IPS-15b (cell line): ENCODE measurements around the gene C1QL3.

Experiments used
- H3K27me3 ChIP-seq: one replicate; pipeline ENCODE4 v1.6.1; 2013; ENCODE audit warnings: low read length; ENCODE audit not compliant: control insufficient read depth, insufficient read depth
- H3K36me3 ChIP-seq: one replicate; pipeline ENCODE4 v1.6.1; 2013; ENCODE audit warnings: low read length; ENCODE audit not compliant: control insufficient read depth, insufficient read depth
- H3K4me1 ChIP-seq: one replicate; pipeline ENCODE4 v1.6.1; 2013; ENCODE audit warnings: mild to moderate bottlenecking, low read length; ENCODE audit not compliant: control insufficient read depth, insufficient read depth
- H3K4me3 ChIP-seq: one replicate; pipeline ENCODE4 v1.5.1; 2013; ENCODE audit warnings: low read depth, low read length
- H3K9ac ChIP-seq: one replicate; pipeline ENCODE4 v1.6.1; 2013; ENCODE audit warnings: low read depth, mild to moderate bottlenecking, low read length
- H3K9me3 ChIP-seq: one replicate; pipeline ENCODE4 v1.6.1; 2013; ENCODE audit warnings: mild to moderate bottlenecking, low read length; ENCODE audit not compliant: control insufficient read depth, insufficient read depth

C1QL3 gene

GRCh38 chr10:16521311-16522016 is at the start of gene C1QL3:
Gene C1QL3 (minus strand): TSS chr10:16521879. CDS start chr10:16521065, 814 bp downstream.
- Histone ChIP-seq H3K27me3 (peaks cover 47% of the 10 kb centered on the region), H3K4me3 (peak within 1 kb of the TSS; percentile 79)

GRCh38 chr10:16570731-16571130 is 49.1 kb upstream of the C1QL3 start:
- Histone ChIP-seq H3K4me3 (no peak overlapping the region), H3K36me3 (no peaks in the 10 kb centered on the region), H3K9ac (no peak overlapping the region), H3K9me3 (no peaks in the 10 kb centered on the region), H3K27me3 (no peaks in the 10 kb centered on the region), H3K4me1 (peaks cover 3% of the 10 kb centered on the region)

More at GRCh38 chr10:16521311-16522016, at the start of gene C1QL3:
- no peaks in the 10 kb centered on the region for H3K9me3 ChIP-seq
- H3K4me1 ChIP-seq: peaks cover 7% of the 10 kb centered on the region
- H3K9ac ChIP-seq: no peak within 1 kb of the TSS
- H3K36me3 ChIP-seq: no peaks in the 10 kb centered on the region

DNA sequence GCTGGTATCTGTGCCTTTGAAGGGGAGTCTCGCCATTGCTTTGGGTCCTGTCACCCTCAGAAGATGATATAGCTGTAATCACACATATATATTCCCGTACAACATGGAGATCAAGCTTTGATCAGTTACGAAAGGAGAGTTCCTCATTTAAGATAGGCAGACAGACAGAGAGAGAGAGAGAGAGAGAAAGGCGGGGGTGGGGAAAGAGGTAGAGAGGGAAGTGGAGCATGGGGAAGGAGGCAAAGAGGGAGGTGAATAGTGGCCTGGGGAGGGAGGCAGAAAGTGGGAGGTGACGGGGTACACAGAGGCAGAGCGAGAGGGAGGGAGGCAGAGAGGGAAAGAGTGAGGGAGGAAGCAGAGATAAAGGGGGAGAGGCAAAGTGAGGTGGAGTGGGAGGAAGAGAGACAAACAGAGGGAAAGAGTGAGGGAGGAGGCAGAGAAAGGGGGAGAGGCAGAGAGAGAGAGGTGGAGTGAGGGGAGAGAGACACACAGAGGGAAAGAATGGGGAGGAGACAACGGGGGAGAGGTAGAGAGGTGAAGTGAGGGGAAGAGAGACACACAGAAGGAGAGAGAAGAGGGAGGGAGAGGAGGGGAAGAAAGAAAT is 44.6 kb upstream of the C1QL3 start:
- Histone ChIP-seq H3K9ac (no peak overlapping the region), H3K9me3 (no peaks in the 10 kb centered on the region), H3K36me3 (no peaks in the 10 kb centered on the region), H3K27me3 (no peaks in the 10 kb centered on the region), H3K4me1 (peaks cover 3% of the 10 kb centered on the region), H3K4me3 (peak overlapping the region; percentile 32)

GRCh38 chr10:16565604-16566003 is 43.9 kb upstream of the C1QL3 start:
- Histone ChIP-seq H3K9ac (no peak overlapping the region), H3K4me3 (no peak overlapping the region), H3K36me3 (no peaks in the 10 kb centered on the region), H3K27me3 (no peaks in the 10 kb centered on the region), H3K4me1 (peaks cover 3% of the 10 kb centered on the region), H3K9me3 (no peaks in the 10 kb centered on the region)

DNA sequence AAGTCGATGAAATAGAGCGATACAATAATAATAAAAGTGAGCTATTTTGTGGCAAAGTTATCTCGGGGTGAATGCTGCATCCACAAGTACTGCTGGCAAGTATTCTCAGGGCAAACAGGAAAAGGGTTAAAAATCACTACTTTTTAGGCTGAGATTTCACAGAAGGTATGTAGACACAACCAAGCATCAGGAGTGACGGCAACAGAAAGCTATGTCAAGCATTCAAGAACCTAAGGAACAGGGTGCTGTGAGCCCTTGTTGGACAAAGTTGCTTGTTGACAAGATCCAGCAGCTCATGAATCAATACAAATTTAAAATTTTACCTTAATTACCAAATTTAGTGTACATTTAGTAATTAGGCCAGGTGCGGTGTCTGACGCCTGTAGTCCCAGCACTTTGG is 41.2 kb upstream of the C1QL3 start:
- Histone ChIP-seq H3K4me3 (no peak overlapping the region), H3K9ac (no peak overlapping the region), H3K27me3 (no peaks in the 10 kb centered on the region), H3K4me1 (peaks cover 3% of the 10 kb centered on the region), H3K9me3 (no peaks in the 10 kb centered on the region), H3K36me3 (no peaks in the 10 kb centered on the region)

- no peak overlapping the region for H3K9ac ChIP-seq
- no peak overlapping the region for H3K4me3 ChIP-seq
- no peaks in the 10 kb centered on the region for H3K27me3 ChIP-seq
- no peaks in the 10 kb centered on the region for H3K36me3 ChIP-seq
- H3K4me1 ChIP-seq: no peaks in the 10 kb centered on the region
- no peaks in the 10 kb centered on the region for H3K9me3 ChIP-seq
These were observed 37.6 kb upstream of the C1QL3 start for GRCh38 chr10:16559236-16559773.

DNA sequence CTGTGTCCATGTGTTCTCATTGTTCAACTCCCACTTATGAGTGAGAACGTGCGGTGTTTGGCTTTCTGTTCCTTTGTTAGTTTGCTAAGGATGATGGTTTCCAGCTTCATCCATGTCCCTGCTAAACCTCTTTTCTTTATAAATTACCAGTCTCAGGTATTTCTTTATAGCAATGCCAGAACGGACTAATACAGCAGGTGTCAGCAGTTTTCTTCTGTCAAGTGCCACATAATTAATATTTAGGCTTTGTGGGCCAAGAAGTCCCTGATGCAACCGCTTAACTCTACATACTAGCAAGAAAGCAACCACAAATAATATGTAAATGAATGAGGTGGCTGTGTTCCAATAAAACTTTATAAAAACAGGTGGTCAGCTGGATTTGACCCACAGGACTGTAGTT is 26.3 kb upstream of the C1QL3 start:
- H3K36me3 ChIP-seq: no peaks in the 10 kb centered on the region
- no peaks in the 10 kb centered on the region for H3K27me3 ChIP-seq
- H3K9ac ChIP-seq: no peak overlapping the region
- no peak overlapping the region for H3K4me3 ChIP-seq
- no peaks in the 10 kb centered on the region for H3K9me3 ChIP-seq
- H3K4me1 ChIP-seq: no peaks in the 10 kb centered on the region

- Histone ChIP-seq H3K27me3 (no peaks in the 10 kb centered on the region), H3K4me1 (no peaks in the 10 kb centered on the region), H3K36me3 (no peaks in the 10 kb centered on the region), H3K9ac (no peak overlapping the region), H3K9me3 (no peaks in the 10 kb centered on the region), H3K4me3 (no peak overlapping the region)
These were observed 23.5 kb upstream of the C1QL3 start for GRCh38 chr10:16545116-16545736.

GRCh38 chr10:16544591-16544990 is 22.9 kb upstream of the C1QL3 start:
- H3K4me3 ChIP-seq: no peak overlapping the region
- H3K27me3 ChIP-seq: no peaks in the 10 kb centered on the region
- H3K4me1 ChIP-seq: no peaks in the 10 kb centered on the region
- H3K9me3 ChIP-seq: no peaks in the 10 kb centered on the region
- H3K36me3 ChIP-seq: no peaks in the 10 kb centered on the region
- H3K9ac ChIP-seq: no peak overlapping the region

DNA sequence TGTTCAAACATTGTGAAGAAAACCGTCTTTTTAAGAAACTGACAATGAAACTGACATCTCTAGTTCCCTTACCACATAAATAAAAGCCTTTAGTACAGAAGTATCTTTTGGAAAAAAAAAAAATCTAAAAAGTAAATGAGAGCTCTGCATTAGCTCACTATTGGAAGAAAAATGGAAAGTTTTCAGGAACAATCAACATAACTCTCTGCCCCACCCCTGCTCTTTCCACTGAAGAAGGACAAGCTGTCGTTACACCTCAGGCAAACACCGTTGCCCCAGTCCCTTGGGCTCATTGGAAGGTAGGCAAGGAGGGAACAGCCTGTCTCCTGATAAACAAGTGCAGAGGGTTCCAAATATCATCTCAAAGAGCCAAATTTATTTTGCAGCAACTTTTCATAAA is 22.4 kb upstream of the C1QL3 start:
- no peaks in the 10 kb centered on the region for H3K36me3 ChIP-seq

DNA sequence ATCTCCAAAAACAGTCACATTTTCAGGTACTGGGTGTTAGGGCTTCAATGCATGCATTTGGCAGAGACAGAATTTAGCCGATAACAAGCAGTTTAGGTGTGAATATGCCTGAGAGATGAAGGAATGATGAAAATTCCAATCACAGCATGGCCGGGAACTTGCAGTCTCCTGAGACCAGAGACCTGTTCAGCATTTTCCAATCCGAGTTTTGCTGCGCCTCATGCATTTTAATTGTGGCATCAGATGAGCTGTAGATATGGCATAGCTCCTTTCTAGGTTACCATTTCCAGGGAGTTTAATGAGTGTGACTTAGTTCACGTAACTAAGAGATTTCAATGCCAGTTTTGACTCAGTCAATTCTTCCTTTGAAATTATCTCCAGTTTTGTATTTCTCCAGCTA is 14.5 kb upstream of the C1QL3 start:
- H3K36me3 ChIP-seq: no peaks in the 10 kb centered on the region
- H3K9me3 ChIP-seq: no peaks in the 10 kb centered on the region
- H3K27me3 ChIP-seq: no peaks in the 10 kb centered on the region
- no peak overlapping the region for H3K9ac ChIP-seq
- no peaks in the 10 kb centered on the region for H3K4me1 ChIP-seq
- H3K4me3 ChIP-seq: no peak overlapping the region

More for the DNA sequence above, 22.4 kb upstream of the C1QL3 start:
- no peaks in the 10 kb centered on the region for H3K4me1 ChIP-seq
- H3K4me3 ChIP-seq: no peak overlapping the region
- H3K27me3 ChIP-seq: no peaks in the 10 kb centered on the region
- no peaks in the 10 kb centered on the region for H3K9me3 ChIP-seq
- no peak overlapping the region for H3K9ac ChIP-seq

DNA sequence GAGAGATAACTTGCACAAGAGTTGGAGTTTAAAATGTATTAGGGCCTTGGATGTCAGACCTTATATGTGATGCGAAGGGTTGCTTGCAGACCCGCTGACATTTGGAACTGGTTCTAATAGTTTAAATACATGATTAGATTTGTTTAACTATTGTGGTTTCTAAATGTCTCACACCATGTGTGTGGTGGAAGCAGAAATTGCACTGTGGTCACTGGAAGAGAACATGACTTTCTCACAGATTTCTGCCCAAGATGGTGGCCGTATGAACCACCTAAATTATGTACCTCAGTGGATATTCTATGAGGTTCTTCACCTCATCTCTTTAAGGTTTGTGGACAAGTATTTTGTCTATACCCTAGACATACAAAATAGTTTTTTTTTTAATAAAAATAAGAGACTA is 8.2 kb upstream of the C1QL3 start:
- Histone ChIP-seq H3K9ac (no peak overlapping the region), H3K9me3 (no peaks in the 10 kb centered on the region), H3K4me1 (peaks cover 4% of the 10 kb centered on the region), H3K27me3 (no peaks in the 10 kb centered on the region), H3K4me3 (no peak overlapping the region), H3K36me3 (no peaks in the 10 kb centered on the region)
